ENCODE measurements around the gene MYBBP1A. TPM values are rescaled to one million over a fixed set of nuclear protein-coding genes. Genes with fewer than 3 reads are reported as not detected.

The MYBBP1A gene
- total RNA-seq, 6 experiments from 2014 or later, result 65.9 to 80.8 (median 71.8) TPM

DNA sequence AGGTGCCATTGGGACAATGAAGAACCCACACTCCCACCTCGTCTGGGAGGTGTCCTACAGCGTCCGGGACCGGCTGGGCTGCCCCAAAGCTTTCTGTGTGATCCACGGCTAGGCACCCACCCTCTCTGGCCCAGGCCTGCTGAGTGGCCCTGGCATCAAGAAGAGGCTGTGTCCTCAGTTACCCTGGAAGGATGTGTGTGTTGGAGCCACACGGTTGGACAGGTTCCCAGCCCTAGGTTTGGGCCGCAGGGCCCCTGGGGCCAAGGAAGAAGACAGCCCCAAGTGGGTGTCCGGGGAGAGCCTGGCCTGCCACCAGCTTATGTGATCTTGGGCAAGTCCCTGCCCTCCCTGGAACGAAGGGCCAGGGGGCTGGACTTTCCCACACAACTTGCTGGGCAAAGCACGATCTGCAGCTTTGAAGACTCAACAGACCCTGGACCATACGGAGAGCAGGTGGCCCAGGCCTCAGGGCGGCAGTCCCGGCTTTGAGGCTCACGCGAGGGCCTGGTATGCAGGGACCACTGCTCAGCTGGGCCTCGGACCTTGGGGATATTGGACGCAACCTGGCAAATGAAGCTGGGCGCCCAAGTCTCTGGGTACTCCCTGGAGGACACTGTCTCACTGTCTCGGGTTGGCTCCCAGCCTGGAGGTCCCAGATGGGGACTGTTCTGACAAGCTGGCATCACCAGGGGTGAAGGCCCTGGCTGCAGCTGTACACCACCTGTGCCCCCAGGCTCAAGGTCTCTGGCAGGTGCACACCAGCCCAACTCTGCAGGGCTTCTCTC, 17.5 kb downstream of the MYBBP1A start:
- Mint-ChIP-seq H3K27ac (no peak overlapping the region), H3K4me1 (ENCODE audit: low read depth) (no peaks in the 10 kb centered on the region), H3K36me3 (ENCODE audit: low read depth) (no peaks in the 10 kb centered on the region), H3K27me3 (ENCODE audit: insufficient read depth) (peaks cover 10% of the 10 kb centered on the region), H3K4me3 (no peak overlapping the region), H3K9me3 (no peaks in the 10 kb centered on the region)
- no peak for DNase-seq
- TF ChIP-seq, protein P1, sequence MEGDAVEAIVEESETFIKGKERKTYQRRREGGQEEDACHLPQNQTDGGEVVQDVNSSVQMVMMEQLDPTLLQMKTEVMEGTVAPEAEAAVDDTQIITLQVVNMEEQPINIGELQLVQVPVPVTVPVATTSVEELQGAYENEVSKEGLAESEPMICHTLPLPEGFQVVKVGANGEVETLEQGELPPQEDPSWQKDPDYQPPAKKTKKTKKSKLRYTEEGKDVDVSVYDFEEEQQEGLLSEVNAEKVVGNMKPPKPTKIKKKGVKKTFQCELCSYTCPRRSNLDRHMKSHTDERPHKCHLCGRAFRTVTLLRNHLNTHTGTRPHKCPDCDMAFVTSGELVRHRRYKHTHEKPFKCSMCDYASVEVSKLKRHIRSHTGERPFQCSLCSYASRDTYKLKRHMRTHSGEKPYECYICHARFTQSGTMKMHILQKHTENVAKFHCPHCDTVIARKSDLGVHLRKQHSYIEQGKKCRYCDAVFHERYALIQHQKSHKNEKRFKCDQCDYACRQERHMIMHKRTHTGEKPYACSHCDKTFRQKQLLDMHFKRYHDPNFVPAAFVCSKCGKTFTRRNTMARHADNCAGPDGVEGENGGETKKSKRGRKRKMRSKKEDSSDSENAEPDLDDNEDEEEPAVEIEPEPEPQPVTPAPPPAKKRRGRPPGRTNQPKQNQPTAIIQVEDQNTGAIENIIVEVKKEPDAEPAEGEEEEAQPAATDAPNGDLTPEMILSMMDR (IDR thresholded peaks at IDR 0.05), result no peak

GRCh38 chr17:4536742-4537411, 18.3 kb downstream of the MYBBP1A start:
- no peaks in the 10 kb centered on the region for H3K36me3 Mint-ChIP-seq (ENCODE audit: low read depth)

GRCh38 chr17:4536259-4536741, 18.9 kb downstream of the MYBBP1A start:
- no peak for DNase-seq
- Mint-ChIP-seq H3K27ac (no peak overlapping the region), H3K4me3 (no peak overlapping the region), H3K36me3 (ENCODE audit: low read depth) (no peaks in the 10 kb centered on the region), H3K27me3 (ENCODE audit: insufficient read depth) (peaks cover 16% of the 10 kb centered on the region), H3K9me3 (no peaks in the 10 kb centered on the region), H3K4me1 (ENCODE audit: low read depth) (no peaks in the 10 kb centered on the region)
- TF ChIP-seq, protein P1 (IDR thresholded peaks at IDR 0.05), result no peak

More at GRCh38 chr17:4536742-4537411, 18.3 kb downstream of the MYBBP1A start:
- Mint-ChIP-seq H3K27me3 (ENCODE audit: insufficient read depth) (peaks cover 15% of the 10 kb centered on the region), H3K4me1 (ENCODE audit: low read depth) (no peaks in the 10 kb centered on the region), H3K27ac (no peak overlapping the region), H3K9me3 (no peaks in the 10 kb centered on the region), H3K4me3 (no peak overlapping the region)
- DNase-seq, result no peak
- TF ChIP-seq, protein P1 (IDR thresholded peaks at IDR 0.05), result no peak

- DNase-seq, result no peak
- Mint-ChIP-seq H3K27ac (no peak overlapping the region; the same call in 1 of the 2 replicates), H3K4me1 (ENCODE audit: low read depth) (no peaks in the 10 kb centered on the region), H3K27me3 (ENCODE audit: insufficient read depth) (peaks cover 19% of the 10 kb centered on the region), H3K4me3 (no peak overlapping the region), H3K36me3 (ENCODE audit: low read depth) (no peaks in the 10 kb centered on the region), H3K9me3 (no peaks in the 10 kb centered on the region)
- TF ChIP-seq, protein P1 (IDR thresholded peaks at IDR 0.05), result no peak
Observed at GRCh38 chr17:4535667-4536258, 19.4 kb downstream of the MYBBP1A start.

- Mint-ChIP-seq H3K4me1 (ENCODE audit: low read depth) (no peaks in the 10 kb centered on the region), H3K36me3 (ENCODE audit: low read depth) (no peaks in the 10 kb centered on the region), H3K4me3 (no peak overlapping the region), H3K27ac (no peak overlapping the region), H3K27me3 (ENCODE audit: insufficient read depth) (peaks cover 19% of the 10 kb centered on the region), H3K9me3 (no peaks in the 10 kb centered on the region)
- no peak for DNase-seq
- TF ChIP-seq, protein P1 (IDR thresholded peaks at IDR 0.05), result no peak
Observed at GRCh38 chr17:4534928-4535666, 20.1 kb downstream of the MYBBP1A start.

Measured in HFFc6 (cell line).